ENCODE data around the gene ZNF407.

- no peak for TF ChIP-seq CTCF (IDR thresholded peaks at IDR 0.05; ENCODE audit: low read depth, low read length, poor library complexity, severe bottlenecking)
- TF ChIP-seq EZH2phosphoT487 (IDR thresholded peaks at IDR 0.05; ENCODE audit: borderline replicate concordance, low read length) = no peak
These were observed 33.7 kb upstream of the ZNF407 start for GRCh38 chr18:74563999-74564398.
